WTC11 (cell line): Measurements from ENCODE around the gene KCTD3. TPM values are rescaled to one million over a fixed set of nuclear protein-coding genes. Genes with fewer than 3 reads are reported as not detected.

ENCODE experiments used
- ATAC-seq: fragments of 200-7000 bp; cut with Tn5 transposase; 2 replicates; pipeline ENCODE4 v1.10.0; 2021; ENCODE audit warnings: mild to moderate bottlenecking, moderate library complexity
- CTCF ChIA-PET: fragments of 300-600 bp; sonication (Branson Sonifier 250); formaldehyde crosslinking; loops from one replicate; lab custom pipeline; 2021; ENCODE audit warnings: antibody characterized with exemption; lab: Charles Lee
- POLR2A ChIA-PET: fragments of 350-600 bp; sonication (Branson Sonifier 250); formaldehyde crosslinking; loops from one replicate; lab custom pipeline; 2021; ENCODE audit warnings: antibody characterized with exemption; lab: Charles Lee
- DNase-seq: peaks from one replicate; pipeline ENCODE4 v3.0.0; 2021; ENCODE audit warnings: low spot score
- H3K27ac Mint-ChIP-seq: 2 replicates; pipeline ENCODE4 v1.8.0; 2021; ENCODE audit warnings: mixed read lengths
- H3K27me3 Mint-ChIP-seq: 2 replicates; pipeline ENCODE4 v1.8.0; 2021; ENCODE audit warnings: low read depth, mild to moderate bottlenecking, moderate library complexity, mixed read lengths
- H3K36me3 Mint-ChIP-seq: 2 replicates; pipeline ENCODE4 v1.8.0; 2021; ENCODE audit warnings: mixed read lengths
- H3K4me1 Mint-ChIP-seq: 2 replicates; pipeline ENCODE4 v1.8.0; 2022; ENCODE audit warnings: mixed read lengths
- H3K4me3 Mint-ChIP-seq: 2 replicates; pipeline ENCODE4 v1.8.0; 2021; ENCODE audit warnings: mild to moderate bottlenecking, moderate library complexity, mixed read lengths
- H3K9me3 Mint-ChIP-seq: 2 replicates; pipeline ENCODE4 v1.8.0; 2021; ENCODE audit warnings: mixed read lengths
- ATF6 ChIP-seq: sonication (generic); formaldehyde crosslinking; IDR thresholded peaks from 2 replicates; pipeline ENCODE4 v1.8.1; 2023; ENCODE audit warnings: mild to moderate bottlenecking, missing genetic modification reagents
- CBFB ChIP-seq: sonication (generic); formaldehyde crosslinking; IDR thresholded peaks from 2 replicates; pipeline ENCODE4 v1.8.1; 2022; ENCODE audit warnings: mild to moderate bottlenecking, low read depth, missing genetic modification reagents
- ELF4 ChIP-seq: sonication (generic); formaldehyde crosslinking; IDR thresholded peaks from 2 replicates; pipeline ENCODE4 v1.8.1; 2022; ENCODE audit warnings: low read depth, mild to moderate bottlenecking, moderate library complexity, missing genetic modification reagents
- EMX1 ChIP-seq: fragments of 250-450 bp; sonication (Bioruptor Pico); IDR thresholded peaks from 2 replicates; pipeline ENCODE4 v1.8.0; 2021; ENCODE audit warnings: mild to moderate bottlenecking
- FOXK1 ChIP-seq: sonication (generic); formaldehyde crosslinking; IDR thresholded peaks from 2 replicates; pipeline ENCODE4 v1.8.0; 2022; ENCODE audit warnings: mild to moderate bottlenecking, moderate library complexity, missing genetic modification reagents
- FOXP1 ChIP-seq: sonication (generic); formaldehyde crosslinking; IDR thresholded peaks from 2 replicates; pipeline ENCODE4 v1.8.0; 2022; ENCODE audit warnings: missing genetic modification reagents, mild to moderate bottlenecking, moderate library complexity, borderline replicate concordance
- FOXP4 ChIP-seq: sonication (generic); formaldehyde crosslinking; IDR thresholded peaks from 2 replicates; pipeline ENCODE4 v1.8.0; 2022; ENCODE audit warnings: mild to moderate bottlenecking, missing genetic modification reagents
- MAX ChIP-seq: sonication (generic); formaldehyde crosslinking; IDR thresholded peaks from 2 replicates; pipeline ENCODE4 v1.8.0; 2022; ENCODE audit warnings: mild to moderate bottlenecking, missing genetic modification reagents
- NFATC4 ChIP-seq: fragments of 250-450 bp; sonication (Bioruptor Pico); IDR thresholded peaks from 2 replicates; pipeline ENCODE4 v1.9.0; 2021; ENCODE audit warnings: mild to moderate bottlenecking
- OVOL2 ChIP-seq: fragments of 250-450 bp; sonication (Bioruptor Pico); IDR thresholded peaks from 2 replicates; pipeline ENCODE4 v1.9.0; 2021; ENCODE audit warnings: mild to moderate bottlenecking, borderline replicate concordance
- TCF7 ChIP-seq: sonication (generic); formaldehyde crosslinking; IDR thresholded peaks from 2 replicates; pipeline ENCODE4 v1.8.0; 2022; ENCODE audit warnings: mild to moderate bottlenecking, low read depth, missing genetic modification reagents, moderate library complexity
- TEAD4 ChIP-seq: sonication (generic); formaldehyde crosslinking; IDR thresholded peaks from 2 replicates; pipeline ENCODE4 v1.8.0; 2022; ENCODE audit warnings: mild to moderate bottlenecking, missing genetic modification reagents
- ZNF138 ChIP-seq: sonication (generic); formaldehyde crosslinking; conservative IDR thresholded peaks from 2 replicates; pipeline ENCODE4 v1.8.1; 2022; ENCODE audit warnings: mild to moderate bottlenecking, moderate library complexity, missing genetic modification reagents
- ZNF281 ChIP-seq: sonication (generic); formaldehyde crosslinking; IDR thresholded peaks from 2 replicates; pipeline ENCODE4 v1.8.0; 2023; ENCODE audit warnings: mild to moderate bottlenecking, missing genetic modification reagents
- ZNF396 ChIP-seq: fragments of 250-450 bp; sonication (Bioruptor Pico); IDR thresholded peaks from 2 replicates; pipeline ENCODE4 v1.8.0; 2021; ENCODE audit warnings: mild to moderate bottlenecking, moderate library complexity, borderline replicate concordance
- ZNF416 ChIP-seq: fragments of 250-450 bp; sonication (Bioruptor Pico); IDR thresholded peaks from 2 replicates; pipeline ENCODE4 v1.9.0; 2021; ENCODE audit warnings: mild to moderate bottlenecking, inconsistent platforms
- ZSCAN18 ChIP-seq: fragments of 250-450 bp; sonication (Bioruptor Pico); IDR thresholded peaks from 2 replicates; pipeline ENCODE4 v2.1.2; 2022; ENCODE audit warnings: mild to moderate bottlenecking, moderate library complexity
- total RNA-seq: library from RNA; stranded (reverse); gene quantifications from 3 replicates; pipeline ENCODE4 v1.2.3, GENCODE V29; 2021
- TF ChIP-seq, protein P1 (sequence below): fragments of 250-450 bp; sonication (Bioruptor Pico); conservative IDR thresholded peaks from 2 replicates; pipeline ENCODE4 v1.9.0; 2021; ENCODE audit warnings: mild to moderate bottlenecking
- TF ChIP-seq, protein P2 (sequence below): sonication (generic); formaldehyde crosslinking; IDR thresholded peaks from 2 replicates; pipeline ENCODE4 v1.8.0; 2023; ENCODE audit warnings: missing genetic modification reagents
- TF ChIP-seq, protein P3 (sequence below): sonication (generic); formaldehyde crosslinking; IDR thresholded peaks from 2 replicates; pipeline ENCODE4 v1.8.0; 2022; ENCODE audit warnings: mild to moderate bottlenecking, missing genetic modification reagents

Gene KCTD3
- total RNA-seq, 1 experiment from 2014 or later = 55.6 TPM

GRCh38 chr1:215542301-215542700 lies 24.8 kb upstream of the KCTD3 start (continued):
- TF ChIP-seq ATF6 (no peak), FOXP1 (no peak), FOXP4 (CRISPR knock-in tag) (no peak), OVOL2 (CRISPR knock-in tag) (no peak)
- TF ChIP-seq, protein P1, sequence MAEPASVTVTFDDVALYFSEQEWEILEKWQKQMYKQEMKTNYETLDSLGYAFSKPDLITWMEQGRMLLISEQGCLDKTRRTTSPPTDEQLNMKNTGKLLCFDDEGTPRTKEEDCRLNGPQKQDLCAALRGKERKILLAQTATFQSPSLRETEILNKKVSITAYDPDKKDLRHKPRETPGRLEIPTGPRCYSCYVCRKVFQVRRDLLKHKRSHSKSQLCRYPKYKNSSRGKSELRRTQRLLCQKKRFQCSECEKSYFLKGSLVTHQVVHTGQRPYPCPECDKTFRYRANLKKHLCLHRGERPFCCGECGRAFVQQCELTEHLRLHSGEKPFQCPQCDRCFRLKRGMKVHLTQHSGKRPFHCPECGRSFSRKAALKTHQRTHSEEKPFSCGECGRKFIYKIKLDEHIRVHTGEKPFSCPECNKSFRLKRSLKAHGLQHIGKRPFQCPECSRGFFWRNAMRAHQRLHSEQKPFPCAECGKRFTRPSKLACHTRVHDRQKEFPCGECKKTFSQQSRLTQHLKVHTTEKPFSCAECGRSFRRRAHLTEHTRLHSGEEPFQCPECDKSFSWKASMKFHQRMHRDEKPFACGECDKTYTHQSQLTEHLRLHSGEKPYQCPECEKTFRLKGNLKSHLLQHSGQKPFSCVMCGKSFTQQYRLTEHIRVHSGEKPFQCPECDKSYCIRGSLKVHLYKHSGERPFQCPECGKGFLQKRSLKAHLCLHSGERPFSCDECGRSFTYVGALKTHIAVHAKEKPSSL = no peak

DNA sequence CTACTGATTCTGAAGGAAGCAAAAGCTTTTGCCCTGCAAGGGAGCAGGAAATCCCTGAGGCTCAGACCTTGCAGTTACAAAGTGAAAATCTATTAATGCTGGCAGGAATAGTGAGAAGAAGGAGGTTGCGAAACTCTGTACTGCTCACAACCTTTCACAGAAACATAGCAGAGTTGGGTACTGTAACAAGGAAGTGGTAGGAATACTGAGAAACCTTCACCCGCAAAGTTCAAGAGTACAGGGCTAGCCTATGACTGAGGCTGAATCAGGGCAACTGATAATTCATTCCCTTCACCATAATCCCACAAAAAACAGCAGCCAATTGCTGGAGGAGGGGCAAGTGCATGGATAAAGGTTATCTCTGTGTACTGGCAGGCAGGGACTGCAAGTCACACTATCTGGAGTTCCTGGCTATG lies 23.9 kb upstream of the KCTD3 start:
- H3K4me3 Mint-ChIP-seq = no peak overlapping the region
- CTCF ChIA-PET = no interaction called here
- TF ChIP-seq TCF7 (CRISPR knock-in tag) = no peak
- TF ChIP-seq, all 79 proteins: peak for 0
- DNase-seq (no peak), ATAC-seq (no peak)
- H3K36me3 Mint-ChIP-seq = peaks cover 21% of the 10 kb centered on the region
- peaks cover 27% of the 10 kb centered on the region for H3K9me3 Mint-ChIP-seq
- POLR2A ChIA-PET = no interaction called here
- H3K27ac Mint-ChIP-seq = no peak overlapping the region
- H3K4me1 Mint-ChIP-seq = no peaks in the 10 kb centered on the region
- no peaks in the 10 kb centered on the region; the same call in 1 of the 2 replicates for H3K27me3 Mint-ChIP-seq

DNA sequence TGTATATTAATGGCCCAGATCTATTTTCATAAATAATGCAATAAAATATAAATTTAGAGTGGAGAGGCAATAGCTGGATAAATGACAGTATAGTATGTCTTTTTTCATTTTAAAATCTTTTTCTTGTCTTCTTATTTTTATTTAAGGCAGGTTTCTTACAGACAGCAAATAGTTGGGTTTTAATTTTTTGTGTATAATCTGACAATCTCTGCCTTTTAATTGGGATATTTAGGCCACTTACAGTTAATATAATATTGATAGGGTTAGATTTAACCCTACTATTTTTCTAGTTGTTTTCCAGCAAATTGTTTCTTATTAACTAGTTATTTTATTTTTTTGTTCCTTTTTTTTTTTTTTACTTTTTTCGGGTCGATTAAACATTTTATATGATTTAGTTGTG lies 23.3 kb upstream of the KCTD3 start:
- ChIA-PET POLR2A (no interaction called here), CTCF (interaction anchor here (0.5 kb wide), 1 partner anchor 19 kb away, joined by 4 read pairs; no protein-coding TSS in a partner anchor)
- ATAC-seq (no peak), DNase-seq (no peak)
- Mint-ChIP-seq H3K4me3 (no peak overlapping the region), H3K36me3 (peaks cover 21% of the 10 kb centered on the region), H3K9me3 (peaks cover 27% of the 10 kb centered on the region), H3K27me3 (no peaks in the 10 kb centered on the region; the same call in 1 of the 2 replicates), H3K27ac (no peak overlapping the region), H3K4me1 (no peaks in the 10 kb centered on the region)
- no peak for TF ChIP-seq CBFB (CRISPR knock-in tag)
- no peak for TF ChIP-seq ZNF396
- TF ChIP-seq MAX = no peak
- no peak for TF ChIP-seq ELF4 (CRISPR knock-in tag)
- no peak for TF ChIP-seq TEAD4 (CRISPR knock-in tag)
- TF ChIP-seq, protein P2, sequence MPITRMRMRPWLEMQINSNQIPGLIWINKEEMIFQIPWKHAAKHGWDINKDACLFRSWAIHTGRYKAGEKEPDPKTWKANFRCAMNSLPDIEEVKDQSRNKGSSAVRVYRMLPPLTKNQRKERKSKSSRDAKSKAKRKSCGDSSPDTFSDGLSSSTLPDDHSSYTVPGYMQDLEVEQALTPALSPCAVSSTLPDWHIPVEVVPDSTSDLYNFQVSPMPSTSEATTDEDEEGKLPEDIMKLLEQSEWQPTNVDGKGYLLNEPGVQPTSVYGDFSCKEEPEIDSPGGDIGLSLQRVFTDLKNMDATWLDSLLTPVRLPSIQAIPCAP (CRISPR knock-in tag) = no peak
- TF ChIP-seq ZNF138 (CRISPR knock-in tag) = no peak
- no peak for TF ChIP-seq ZSCAN18 (CRISPR knock-in tag)
- TF ChIP-seq, protein P3, sequence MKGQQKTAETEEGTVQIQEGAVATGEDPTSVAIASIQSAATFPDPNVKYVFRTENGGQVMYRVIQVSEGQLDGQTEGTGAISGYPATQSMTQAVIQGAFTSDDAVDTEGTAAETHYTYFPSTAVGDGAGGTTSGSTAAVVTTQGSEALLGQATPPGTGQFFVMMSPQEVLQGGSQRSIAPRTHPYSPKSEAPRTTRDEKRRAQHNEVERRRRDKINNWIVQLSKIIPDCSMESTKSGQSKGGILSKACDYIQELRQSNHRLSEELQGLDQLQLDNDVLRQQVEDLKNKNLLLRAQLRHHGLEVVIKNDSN (CRISPR knock-in tag) = no peak
- no peak for TF ChIP-seq FOXK1 (CRISPR knock-in tag)
- no peak for TF ChIP-seq ZNF416 (CRISPR knock-in tag)
- TF ChIP-seq EMX1 (CRISPR knock-in tag) = no peak
- TF ChIP-seq ZNF281 = no peak
- no peak for TF ChIP-seq NFATC4 (CRISPR knock-in tag)
